WTC11 (cell line): ENCODE data around the gene TAOK2. TPM values are rescaled to one million over a fixed set of nuclear protein-coding genes. Genes with fewer than 3 reads are reported as not detected.

Experiments used
- ATAC-seq: fragments of 200-7000 bp; cut with Tn5 transposase; 2 replicates; pipeline ENCODE4 v1.10.0; 2021; ENCODE audit warnings: mild to moderate bottlenecking, moderate library complexity
- CTCF ChIA-PET: fragments of 300-600 bp; sonication (Branson Sonifier 250); formaldehyde crosslinking; loops from one replicate; lab custom pipeline; 2021; ENCODE audit warnings: antibody characterized with exemption; lab: Charles Lee
- POLR2A ChIA-PET: fragments of 350-600 bp; sonication (Branson Sonifier 250); formaldehyde crosslinking; loops from one replicate; lab custom pipeline; 2021; ENCODE audit warnings: antibody characterized with exemption; lab: Charles Lee
- DNase-seq: peaks from one replicate; pipeline ENCODE4 v3.0.0; 2021; ENCODE audit warnings: low spot score
- H3K27ac Mint-ChIP-seq: 2 replicates; pipeline ENCODE4 v1.8.0; 2021; ENCODE audit warnings: mixed read lengths
- H3K27me3 Mint-ChIP-seq: 2 replicates; pipeline ENCODE4 v1.8.0; 2021; ENCODE audit warnings: low read depth, mild to moderate bottlenecking, moderate library complexity, mixed read lengths
- H3K36me3 Mint-ChIP-seq: 2 replicates; pipeline ENCODE4 v1.8.0; 2021; ENCODE audit warnings: mixed read lengths
- H3K4me1 Mint-ChIP-seq: 2 replicates; pipeline ENCODE4 v1.8.0; 2022; ENCODE audit warnings: mixed read lengths
- H3K4me3 Mint-ChIP-seq: 2 replicates; pipeline ENCODE4 v1.8.0; 2021; ENCODE audit warnings: mild to moderate bottlenecking, moderate library complexity, mixed read lengths
- H3K9me3 Mint-ChIP-seq: 2 replicates; pipeline ENCODE4 v1.8.0; 2021; ENCODE audit warnings: mixed read lengths
- AFF4 ChIP-seq: sonication (generic); formaldehyde crosslinking; IDR thresholded peaks from 2 replicates; pipeline ENCODE4 v1.8.1; 2023; ENCODE audit warnings: mild to moderate bottlenecking, missing genetic modification reagents, borderline replicate concordance
- CREM ChIP-seq: sonication (generic); formaldehyde crosslinking; IDR thresholded peaks from 2 replicates; pipeline ENCODE4 v1.8.1; 2022; ENCODE audit warnings: mild to moderate bottlenecking, missing genetic modification reagents, moderate library complexity
- ESRRA ChIP-seq: sonication (generic); formaldehyde crosslinking; IDR thresholded peaks from 2 replicates; pipeline ENCODE4 v1.8.1; 2022; ENCODE audit warnings: mild to moderate bottlenecking, missing genetic modification reagents, borderline replicate concordance
- ETV6 ChIP-seq: sonication (generic); formaldehyde crosslinking; IDR thresholded peaks from 2 replicates; pipeline ENCODE4 v1.8.1; 2022; ENCODE audit warnings: mild to moderate bottlenecking, missing genetic modification reagents
- FOXP4 ChIP-seq: sonication (generic); formaldehyde crosslinking; IDR thresholded peaks from 2 replicates; pipeline ENCODE4 v1.8.0; 2022; ENCODE audit warnings: mild to moderate bottlenecking, missing genetic modification reagents
- IRF2 ChIP-seq: sonication (generic); formaldehyde crosslinking; IDR thresholded peaks from 2 replicates; pipeline ENCODE4 v1.8.0; 2022; ENCODE audit warnings: low read depth, missing genetic modification reagents, borderline replicate concordance
- NFYB ChIP-seq: sonication (generic); formaldehyde crosslinking; conservative IDR thresholded peaks from 2 replicates; pipeline ENCODE4 v1.8.0; 2022; ENCODE audit warnings: low read depth, missing genetic modification reagents
- SMAD3 ChIP-seq: sonication (generic); formaldehyde crosslinking; IDR thresholded peaks from 2 replicates; pipeline ENCODE4 v1.8.0; 2022; ENCODE audit warnings: missing genetic modification reagents, mild to moderate bottlenecking, borderline replicate concordance
- SMAD4 ChIP-seq: sonication (generic); formaldehyde crosslinking; IDR thresholded peaks from 2 replicates; pipeline ENCODE4 v1.8.0; 2022; ENCODE audit warnings: mild to moderate bottlenecking, missing genetic modification reagents
- TCF7 ChIP-seq: sonication (generic); formaldehyde crosslinking; IDR thresholded peaks from 2 replicates; pipeline ENCODE4 v1.8.0; 2022; ENCODE audit warnings: mild to moderate bottlenecking, low read depth, missing genetic modification reagents, moderate library complexity
- USF1 ChIP-seq: sonication (generic); formaldehyde crosslinking; IDR thresholded peaks from 2 replicates; pipeline ENCODE4 v1.8.0; 2022; ENCODE audit warnings: mild to moderate bottlenecking, missing genetic modification reagents
- USF2 ChIP-seq: sonication (generic); formaldehyde crosslinking; IDR thresholded peaks from 2 replicates; pipeline ENCODE4 v1.8.1; 2023; ENCODE audit warnings: mild to moderate bottlenecking, missing genetic modification reagents, moderate library complexity
- ZNF317 ChIP-seq: sonication (generic); formaldehyde crosslinking; IDR thresholded peaks from 2 replicates; pipeline ENCODE4 v1.8.1; 2023; ENCODE audit warnings: low read depth, mild to moderate bottlenecking, moderate library complexity, missing genetic modification reagents, borderline replicate concordance
- ZNF532 ChIP-seq: fragments of 250-450 bp; sonication (Bioruptor Pico); IDR thresholded peaks from 2 replicates; pipeline ENCODE4 v1.9.0; 2021; ENCODE audit warnings: mild to moderate bottlenecking, borderline replicate concordance
- ZNF671 ChIP-seq: fragments of 250-450 bp; sonication (Bioruptor Pico); IDR thresholded peaks from 2 replicates; pipeline ENCODE4 v1.8.0; 2021; ENCODE audit warnings: mild to moderate bottlenecking
- total RNA-seq: library from RNA; stranded (reverse); gene quantifications from 3 replicates; pipeline ENCODE4 v1.2.3, GENCODE V29; 2021
- TF ChIP-seq, protein P1 (sequence below): sonication (generic); formaldehyde crosslinking; IDR thresholded peaks from 2 replicates; pipeline ENCODE4 v1.8.0; 2023; ENCODE audit warnings: missing genetic modification reagents
- TF ChIP-seq, protein P2 (sequence below): sonication (generic); formaldehyde crosslinking; conservative IDR thresholded peaks from 2 replicates; pipeline ENCODE4 v1.8.1; 2023; ENCODE audit warnings: mild to moderate bottlenecking, low read depth, missing genetic modification reagents, moderate library complexity

The TAOK2 gene
- total RNA-seq, 1 experiment from 2014 or later = 42.4 TPM

DNA sequence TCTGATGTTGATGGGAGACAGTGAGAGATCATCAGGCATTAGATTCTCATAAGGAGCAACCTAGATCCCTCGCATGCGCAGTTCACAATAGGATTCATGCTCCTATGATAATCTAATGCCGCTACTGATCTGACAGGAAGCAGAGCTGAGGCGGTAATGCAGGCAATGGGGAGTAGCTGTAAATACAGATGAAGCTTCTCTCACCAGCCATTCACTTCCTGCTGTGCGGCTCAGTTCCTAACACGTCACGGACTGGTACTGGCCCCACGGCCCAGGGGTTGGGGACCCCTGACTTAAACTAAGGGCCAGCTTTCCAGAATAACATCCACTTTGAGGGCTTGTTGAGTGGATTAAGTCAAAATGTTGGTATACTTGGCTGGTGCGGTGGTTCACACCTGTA lies 14.4 kb upstream of the TAOK2 start:
- ChIA-PET POLR2A (no interaction called here), CTCF (interaction anchor here (1.1 kb wide), 1 partner anchor 14 kb away, joined by 3 read pairs; the partner anchor contains the start of gene TAOK2)
- H3K4me3 Mint-ChIP-seq = no peak overlapping the region

More for the DNA sequence above, 14.4 kb upstream of the TAOK2 start:
- DNase-seq (no peak), ATAC-seq (no peak)
- H3K36me3 Mint-ChIP-seq = no peaks in the 10 kb centered on the region
- TF ChIP-seq FOXP4 = no peak
- TF ChIP-seq CREM (CRISPR knock-in tag) = no peak
- TF ChIP-seq ZNF671 (CRISPR knock-in tag) = no peak
- TF ChIP-seq SMAD3 (CRISPR knock-in tag) = no peak
- TF ChIP-seq ZNF532 (CRISPR knock-in tag) = no peak
- TF ChIP-seq ESRRA = no peak
- no peak for TF ChIP-seq IRF2 (CRISPR knock-in tag)
- TF ChIP-seq USF1 = no peak
- TF ChIP-seq ETV6 = no peak
- no peak for TF ChIP-seq NFYB (CRISPR knock-in tag)
- TF ChIP-seq, protein P1, sequence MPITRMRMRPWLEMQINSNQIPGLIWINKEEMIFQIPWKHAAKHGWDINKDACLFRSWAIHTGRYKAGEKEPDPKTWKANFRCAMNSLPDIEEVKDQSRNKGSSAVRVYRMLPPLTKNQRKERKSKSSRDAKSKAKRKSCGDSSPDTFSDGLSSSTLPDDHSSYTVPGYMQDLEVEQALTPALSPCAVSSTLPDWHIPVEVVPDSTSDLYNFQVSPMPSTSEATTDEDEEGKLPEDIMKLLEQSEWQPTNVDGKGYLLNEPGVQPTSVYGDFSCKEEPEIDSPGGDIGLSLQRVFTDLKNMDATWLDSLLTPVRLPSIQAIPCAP (CRISPR knock-in tag) = no peak
- no peak for TF ChIP-seq TCF7 (CRISPR knock-in tag)
- no peak for TF ChIP-seq USF2 (CRISPR knock-in tag)
- TF ChIP-seq, protein P2, sequence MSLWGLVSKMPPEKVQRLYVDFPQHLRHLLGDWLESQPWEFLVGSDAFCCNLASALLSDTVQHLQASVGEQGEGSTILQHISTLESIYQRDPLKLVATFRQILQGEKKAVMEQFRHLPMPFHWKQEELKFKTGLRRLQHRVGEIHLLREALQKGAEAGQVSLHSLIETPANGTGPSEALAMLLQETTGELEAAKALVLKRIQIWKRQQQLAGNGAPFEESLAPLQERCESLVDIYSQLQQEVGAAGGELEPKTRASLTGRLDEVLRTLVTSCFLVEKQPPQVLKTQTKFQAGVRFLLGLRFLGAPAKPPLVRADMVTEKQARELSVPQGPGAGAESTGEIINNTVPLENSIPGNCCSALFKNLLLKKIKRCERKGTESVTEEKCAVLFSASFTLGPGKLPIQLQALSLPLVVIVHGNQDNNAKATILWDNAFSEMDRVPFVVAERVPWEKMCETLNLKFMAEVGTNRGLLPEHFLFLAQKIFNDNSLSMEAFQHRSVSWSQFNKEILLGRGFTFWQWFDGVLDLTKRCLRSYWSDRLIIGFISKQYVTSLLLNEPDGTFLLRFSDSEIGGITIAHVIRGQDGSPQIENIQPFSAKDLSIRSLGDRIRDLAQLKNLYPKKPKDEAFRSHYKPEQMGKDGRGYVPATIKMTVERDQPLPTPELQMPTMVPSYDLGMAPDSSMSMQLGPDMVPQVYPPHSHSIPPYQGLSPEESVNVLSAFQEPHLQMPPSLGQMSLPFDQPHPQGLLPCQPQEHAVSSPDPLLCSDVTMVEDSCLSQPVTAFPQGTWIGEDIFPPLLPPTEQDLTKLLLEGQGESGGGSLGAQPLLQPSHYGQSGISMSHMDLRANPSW (CRISPR knock-in tag) = no peak
- no peak for TF ChIP-seq AFF4
- no peak for TF ChIP-seq ZNF317 (CRISPR knock-in tag)
- no peak for TF ChIP-seq SMAD4 (CRISPR knock-in tag)
- H3K27ac Mint-ChIP-seq = no peak overlapping the region
- H3K9me3 Mint-ChIP-seq = no peaks in the 10 kb centered on the region
- H3K27me3 Mint-ChIP-seq = peaks cover 12% of the 10 kb centered on the region
- H3K4me1 Mint-ChIP-seq = peaks cover 13% of the 10 kb centered on the region
